B cell (primary cell): ENCODE results near the gene EXT2.

Experiments used
- CTCF ChIP-seq: fragments of 200-600 bp; IDR thresholded peaks from one replicate; pipeline ENCODE4 v1.8.0; 2022; ENCODE audit warnings: antibody characterized with exemption, mild to moderate bottlenecking
- EZH2 ChIP-seq: IDR thresholded peaks from 2 replicates; pipeline ENCODE4 v1.6.1; 2012; ENCODE audit warnings: borderline replicate concordance, low read depth, mild to moderate bottlenecking, moderate library complexity, low read length; ENCODE audit not compliant: insufficient read depth, poor library complexity, severe bottlenecking

- TF ChIP-seq CTCF: no peak
- TF ChIP-seq EZH2: no peak
These were observed 28.7 kb upstream of the EXT2 start for GRCh38 chr11:44066732-44067141.
